ENCODE results near the gene CDH26. TPM values are rescaled to one million over a fixed set of nuclear protein-coding genes. Genes with fewer than 3 reads are reported as not detected.
"Not testable (repeated sequence)": the region's sequence is repeated elsewhere in the genome, so short reads cannot be mapped to it uniquely, and the experiment has no call there.

Gene CDH26
- total RNA-seq, 2 experiments from 2014 or later = 0.88 to 0.91 TPM

DNA sequence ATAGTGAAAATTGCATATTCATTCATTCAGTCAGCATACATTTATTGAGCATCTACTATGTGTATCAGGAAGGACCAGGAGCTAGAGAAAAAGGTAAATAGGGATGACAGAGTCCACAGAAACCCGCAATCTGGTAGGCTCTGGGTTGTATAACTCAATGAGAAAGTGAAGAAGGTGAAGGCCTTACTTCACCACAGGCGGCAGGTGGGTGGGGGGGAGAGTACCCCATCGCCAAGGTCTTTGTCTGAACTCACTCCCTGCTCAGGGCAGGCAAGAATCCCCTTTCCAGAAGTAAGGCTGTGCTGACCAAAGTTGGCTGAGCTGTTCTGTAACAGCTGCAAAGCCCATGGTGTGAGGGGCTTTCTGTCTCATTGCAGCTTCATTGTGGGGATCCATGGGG, 81.3 kb downstream of the CDH26 start:
- H3K27me3 Mint-ChIP-seq = no peaks in the 10 kb centered on the region
- no peak overlapping the region for H3K4me3 Mint-ChIP-seq
- DNase-seq (no peak), ATAC-seq (no peak)
- no peak overlapping the region for H3K27ac Mint-ChIP-seq
- intact Hi-C loops (cut with DNase I, micrococcal nuclease) = no loop called here
- H3K9me3 Mint-ChIP-seq (ENCODE audit: low read depth) = no peaks in the 10 kb centered on the region
- CTCF ChIA-PET = no interaction called here
- no peaks in the 10 kb centered on the region for H3K4me1 Mint-ChIP-seq
- peaks cover 1% of the 10 kb centered on the region for H3K36me3 Mint-ChIP-seq (ENCODE audit: low read depth)
- POLR2A ChIA-PET = no interaction called here

DNA sequence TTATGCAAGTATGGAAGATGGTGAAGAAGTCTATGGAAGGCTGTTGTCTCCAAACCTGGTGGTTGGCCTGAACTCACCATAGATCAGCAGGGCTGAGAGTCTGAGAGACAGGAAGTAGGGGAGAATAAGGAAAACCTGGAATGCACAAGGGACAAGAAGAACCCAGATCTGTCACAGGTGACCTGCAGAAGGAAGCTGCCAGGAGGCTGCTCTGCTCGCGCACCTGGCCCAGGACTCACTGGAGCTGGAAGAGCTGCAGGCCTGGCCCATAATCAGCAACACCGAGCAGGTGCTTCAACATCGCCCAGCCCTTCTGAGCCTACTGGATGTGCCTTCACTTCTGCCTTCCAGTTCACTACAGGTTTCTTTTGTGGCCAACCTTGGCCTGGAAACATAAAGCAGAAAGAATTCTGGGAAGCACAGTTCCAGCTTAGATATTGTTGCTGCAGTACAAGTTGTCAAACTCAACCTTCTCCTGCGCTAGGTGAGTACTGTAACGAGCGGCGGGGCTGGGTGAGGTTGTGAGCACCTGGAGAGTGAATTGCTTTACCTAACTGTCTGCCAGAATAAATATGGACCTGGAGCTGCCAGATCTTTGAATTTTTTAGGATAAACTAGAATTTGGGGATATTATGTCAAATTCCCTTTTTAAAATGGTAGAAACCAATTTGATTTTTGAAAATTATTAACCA, 82.4 kb downstream of the CDH26 start:
- intact Hi-C loops (cut with DNase I, micrococcal nuclease) = no loop called here
- Mint-ChIP-seq H3K4me3 (no peak overlapping the region), H3K9me3 (ENCODE audit: low read depth) (no peaks in the 10 kb centered on the region), H3K27ac (no peak overlapping the region), H3K4me1 (no peaks in the 10 kb centered on the region), H3K27me3 (no peaks in the 10 kb centered on the region), H3K36me3 (ENCODE audit: low read depth) (peaks cover 1% of the 10 kb centered on the region)
- ATAC-seq (no peak), DNase-seq (no peak)
- POLR2A ChIA-PET = no interaction called here
- CTCF ChIA-PET = no interaction called here

DNA sequence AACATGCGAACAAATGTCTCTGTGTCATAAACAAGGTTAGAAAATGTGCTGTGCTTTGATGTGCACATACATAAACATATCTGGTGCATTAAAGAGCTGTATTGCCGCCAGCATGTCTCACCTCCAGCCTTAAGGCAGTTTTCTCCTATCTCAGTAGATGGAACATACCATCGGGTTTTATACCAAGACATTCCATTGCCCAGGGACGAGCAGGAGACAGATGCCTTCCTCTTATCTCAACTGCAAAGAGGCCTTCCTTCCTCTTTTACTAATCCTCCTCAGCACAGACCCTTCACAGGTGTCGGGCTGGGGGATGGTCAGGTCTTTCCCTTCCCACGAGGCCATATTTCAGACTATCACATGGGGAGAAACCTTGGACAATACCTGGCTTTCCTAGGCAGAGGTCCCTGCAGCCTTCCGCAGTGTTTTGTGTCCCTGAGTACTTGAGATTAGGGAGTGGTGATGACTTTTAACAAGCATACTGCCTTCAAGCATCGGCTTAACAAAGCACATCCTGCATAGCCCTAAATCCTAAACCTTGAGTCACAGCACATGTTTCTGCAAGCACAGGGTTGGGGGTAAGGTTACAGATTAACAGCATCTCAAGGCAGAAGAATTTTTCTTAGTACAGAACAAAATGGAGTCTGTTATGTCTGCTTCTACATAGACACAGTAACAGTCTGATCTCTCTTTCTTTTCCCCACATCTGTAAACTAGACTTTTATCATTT, 83.4 kb downstream of the CDH26 start:
- intact Hi-C loops (cut with DNase I, micrococcal nuclease); H3K36me3 Mint-ChIP-seq (ENCODE audit: low read depth); H3K27me3 Mint-ChIP-seq; H3K4me3 Mint-ChIP-seq; H3K27ac Mint-ChIP-seq; DNase-seq; CTCF ChIA-PET; POLR2A ChIA-PET; H3K4me1 Mint-ChIP-seq; ATAC-seq; H3K9me3 Mint-ChIP-seq (ENCODE audit: low read depth): not testable (repeated sequence)

DNA sequence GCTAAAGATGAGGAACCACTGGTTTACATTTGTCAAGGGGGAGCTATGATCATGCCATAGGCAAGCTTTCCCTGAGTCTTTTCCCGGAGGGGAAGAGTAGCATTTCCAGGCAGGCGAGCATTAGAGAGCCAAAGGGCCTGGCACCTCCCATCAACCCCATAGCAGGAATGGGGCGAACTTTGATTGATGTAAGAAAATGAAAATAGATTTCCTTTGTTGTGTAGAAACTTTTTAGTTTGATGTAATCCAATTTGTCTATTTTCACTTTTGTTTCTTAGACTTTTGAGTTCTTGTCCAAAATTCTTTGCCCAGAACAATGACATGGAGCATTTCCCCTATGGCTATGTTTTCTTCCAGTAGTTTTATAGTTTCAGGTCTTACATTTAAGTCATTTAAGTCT, 85.2 kb downstream of the CDH26 start:
- H3K4me3 Mint-ChIP-seq = no peak overlapping the region
- intact Hi-C loops (cut with DNase I, micrococcal nuclease) = no loop called here
- DNase-seq (no peak), ATAC-seq (no peak)
- no peaks in the 10 kb centered on the region for H3K36me3 Mint-ChIP-seq (ENCODE audit: low read depth)
- H3K27ac Mint-ChIP-seq = no peak overlapping the region
- H3K27me3 Mint-ChIP-seq = no peaks in the 10 kb centered on the region
- H3K9me3 Mint-ChIP-seq (ENCODE audit: low read depth) = no peaks in the 10 kb centered on the region
- CTCF ChIA-PET = interaction anchor here (1.5 kb wide), 1 partner anchor 14 kb away, joined by 6 read pairs; no protein-coding TSS in a partner anchor
- POLR2A ChIA-PET = no interaction called here
- H3K4me1 Mint-ChIP-seq = no peaks in the 10 kb centered on the region

DNA sequence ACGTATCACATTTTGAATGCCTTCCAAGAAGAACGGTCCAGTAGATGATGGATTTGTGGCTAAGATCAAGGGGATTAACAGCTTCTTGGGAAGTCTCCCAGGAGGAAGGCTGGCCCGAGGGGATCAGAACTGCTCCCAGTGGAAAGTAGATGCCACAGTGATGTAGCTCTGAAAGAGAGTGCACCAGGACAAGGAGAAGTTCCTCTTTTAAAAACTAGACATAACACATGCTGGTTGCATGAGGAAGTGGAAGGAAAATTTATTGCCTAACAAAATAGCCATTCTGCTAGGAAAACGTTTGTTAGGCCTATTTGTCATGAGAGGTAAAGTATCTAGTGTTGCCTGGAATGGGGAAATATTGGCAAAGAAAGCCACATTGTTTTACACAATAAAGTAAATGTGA, 87.8 kb downstream of the CDH26 start:
- no peaks in the 10 kb centered on the region for H3K4me1 Mint-ChIP-seq
- no peaks in the 10 kb centered on the region for H3K36me3 Mint-ChIP-seq (ENCODE audit: low read depth)
- H3K27ac Mint-ChIP-seq = no peak overlapping the region
- DNase-seq (no peak), ATAC-seq (no peak)
- intact Hi-C loops (cut with DNase I, micrococcal nuclease) = no loop called here
- H3K27me3 Mint-ChIP-seq = no peaks in the 10 kb centered on the region
- no peaks in the 10 kb centered on the region for H3K9me3 Mint-ChIP-seq (ENCODE audit: low read depth)
- CTCF ChIA-PET = no interaction called here
- POLR2A ChIA-PET = no interaction called here
- no peak overlapping the region for H3K4me3 Mint-ChIP-seq

DNA sequence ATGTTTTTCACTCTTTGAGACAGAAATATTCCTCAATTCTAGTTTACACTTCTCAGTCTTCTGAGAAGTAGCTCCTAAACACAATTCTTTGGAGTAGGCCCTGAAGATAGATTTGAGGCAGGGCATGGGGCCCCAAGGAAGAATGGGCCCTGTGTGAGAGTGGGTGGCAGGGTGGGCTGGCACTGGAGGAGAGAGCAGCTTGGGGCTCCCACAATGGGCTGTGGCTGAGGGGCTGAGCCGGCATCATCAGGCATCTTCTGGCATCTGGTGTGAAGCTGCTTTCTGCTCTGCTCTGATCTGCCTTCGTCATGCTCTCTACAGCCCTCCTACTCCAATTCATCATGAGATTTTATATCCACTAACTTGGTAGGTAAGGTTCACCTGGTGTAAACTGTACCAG, 88.2 kb downstream of the CDH26 start:
- H3K27me3 Mint-ChIP-seq = no peaks in the 10 kb centered on the region
- ChIA-PET CTCF (interaction anchor here (0.7 kb wide), 1 partner anchor 41 kb away, joined by 3 read pairs; no protein-coding TSS in a partner anchor), POLR2A (no interaction called here)
- H3K27ac Mint-ChIP-seq = no peak overlapping the region
- no peak for ATAC-seq
- no peak for DNase-seq
- no peaks in the 10 kb centered on the region for H3K36me3 Mint-ChIP-seq (ENCODE audit: low read depth)
- H3K4me3 Mint-ChIP-seq = no peak overlapping the region
- intact Hi-C loops (cut with DNase I, micrococcal nuclease) = no loop called here
- H3K4me1 Mint-ChIP-seq = no peaks in the 10 kb centered on the region
- no peaks in the 10 kb centered on the region for H3K9me3 Mint-ChIP-seq (ENCODE audit: low read depth)

DNA sequence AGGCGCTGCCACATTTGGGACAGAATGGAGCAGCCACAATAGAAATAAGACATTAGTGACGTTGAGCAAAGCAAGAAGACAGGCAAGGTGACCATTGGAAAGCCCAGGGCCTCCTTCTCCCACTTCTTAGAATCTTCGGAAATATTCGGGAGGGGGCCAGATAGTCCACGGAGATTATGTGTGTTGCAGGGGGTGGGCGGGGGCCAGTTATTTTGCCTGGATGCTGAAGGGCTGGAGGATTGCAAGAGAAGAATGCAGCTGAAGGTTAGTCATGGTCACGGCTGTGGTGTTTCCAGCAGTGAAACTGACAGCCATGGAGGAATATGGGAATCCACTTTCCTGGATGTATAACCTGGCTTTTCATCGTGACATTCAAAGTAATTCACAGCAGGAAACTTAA, 88.6 kb downstream of the CDH26 start:
- H3K36me3 Mint-ChIP-seq (ENCODE audit: low read depth) = no peaks in the 10 kb centered on the region
- no peak overlapping the region for H3K27ac Mint-ChIP-seq
- H3K27me3 Mint-ChIP-seq = no peaks in the 10 kb centered on the region
- H3K4me1 Mint-ChIP-seq = no peaks in the 10 kb centered on the region
- intact Hi-C loops (cut with DNase I, micrococcal nuclease) = no loop called here
- no peaks in the 10 kb centered on the region for H3K9me3 Mint-ChIP-seq (ENCODE audit: low read depth)
- H3K4me3 Mint-ChIP-seq = no peak overlapping the region
- CTCF ChIA-PET = interaction anchor here (0.7 kb wide), 1 partner anchor 41 kb away, joined by 3 read pairs; no protein-coding TSS in a partner anchor
- DNase-seq (no peak), ATAC-seq (no peak)
- POLR2A ChIA-PET = no interaction called here

DNA sequence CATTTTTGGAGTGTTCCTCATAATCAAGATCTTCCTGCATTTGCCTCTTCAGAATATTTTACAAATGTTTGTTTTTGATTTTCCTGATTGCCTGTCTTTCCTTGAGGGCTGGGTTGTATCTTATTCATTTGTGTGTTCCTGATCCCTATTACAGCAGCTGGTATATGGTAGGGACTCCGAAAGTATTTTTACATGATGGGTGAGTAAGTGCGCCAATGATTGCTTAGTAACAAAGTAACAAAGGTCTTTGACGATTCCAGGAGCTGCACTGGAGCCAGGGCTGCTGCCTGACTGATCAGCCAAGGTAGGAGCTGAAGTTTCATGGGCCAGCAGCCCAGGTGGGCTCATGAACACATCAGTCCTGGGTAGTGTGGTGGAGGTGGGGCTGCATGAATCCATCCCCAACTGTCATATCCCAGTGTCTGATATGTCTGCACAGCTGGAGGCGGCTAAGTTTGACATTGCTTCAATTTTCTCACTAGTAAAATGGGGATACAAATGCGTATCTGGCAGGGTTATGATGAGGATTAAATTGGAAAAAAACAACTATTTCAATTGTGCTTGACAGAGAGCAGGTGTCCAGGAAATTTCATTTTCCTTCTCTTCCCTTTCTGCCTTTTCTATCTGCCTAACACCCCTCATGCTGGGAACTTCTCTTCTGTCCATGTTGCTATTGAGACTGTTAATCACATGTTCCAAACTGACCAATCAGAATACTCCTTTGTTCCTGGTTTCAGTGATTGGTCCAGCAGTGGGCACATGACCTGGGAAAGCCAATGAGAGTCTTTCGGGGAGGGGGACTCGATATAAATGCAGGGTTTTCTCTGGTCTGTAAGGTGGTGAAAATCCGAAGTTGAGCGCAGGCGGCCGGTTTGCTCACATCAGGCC, 90.7 kb downstream of the CDH26 start:
- ATAC-seq (no peak), DNase-seq (no peak)
- Mint-ChIP-seq H3K9me3 (ENCODE audit: low read depth) (no peaks in the 10 kb centered on the region), H3K4me3 (no peak overlapping the region), H3K36me3 (ENCODE audit: low read depth) (no peaks in the 10 kb centered on the region), H3K27me3 (no peaks in the 10 kb centered on the region), H3K4me1 (no peaks in the 10 kb centered on the region), H3K27ac (no peak overlapping the region)
- POLR2A ChIA-PET = no interaction called here
- CTCF ChIA-PET = interaction anchor here (0.6 to 1.0 kb wide), 2 partner anchors 9 to 299 kb away, joined by 3 to 7 read pairs; no protein-coding TSS in a partner anchor
- intact Hi-C loops (cut with DNase I, micrococcal nuclease) = no loop called here

DNA sequence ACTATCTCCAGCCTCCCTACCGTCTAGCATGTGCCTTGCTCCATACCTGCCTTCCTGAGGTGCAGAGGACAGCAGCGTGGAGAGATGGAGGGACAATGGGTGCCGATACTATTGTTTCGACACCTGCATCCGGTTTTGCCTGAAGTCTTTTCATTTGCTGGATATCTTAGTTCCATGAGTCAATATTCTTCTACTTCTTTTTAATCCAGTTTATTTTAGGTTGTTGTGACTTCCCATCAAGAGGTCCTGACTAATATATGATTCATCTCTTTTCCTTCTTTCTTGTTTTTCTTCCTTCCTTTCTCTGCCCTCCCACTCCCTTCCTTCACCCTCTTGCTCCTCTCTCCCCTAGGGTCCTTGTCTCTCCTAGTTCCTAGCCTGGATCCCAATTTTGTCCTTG, 91.4 kb downstream of the CDH26 start:
- no peaks in the 10 kb centered on the region for H3K9me3 Mint-ChIP-seq (ENCODE audit: low read depth)
- POLR2A ChIA-PET = no interaction called here
- CTCF ChIA-PET = interaction anchor here (0.6 to 1.3 kb wide), 2 partner anchors 13 to 298 kb away, joined by 3 read pairs; no protein-coding TSS in a partner anchor
- H3K36me3 Mint-ChIP-seq (ENCODE audit: low read depth) = no peaks in the 10 kb centered on the region
- intact Hi-C loops (cut with DNase I, micrococcal nuclease) = no loop called here
- H3K4me1 Mint-ChIP-seq = peaks cover 1% of the 10 kb centered on the region
- H3K27me3 Mint-ChIP-seq = no peaks in the 10 kb centered on the region
- DNase-seq = no peak
- H3K4me3 Mint-ChIP-seq = no peak overlapping the region
- ATAC-seq = no peak
- H3K27ac Mint-ChIP-seq = no peak overlapping the region

DNA sequence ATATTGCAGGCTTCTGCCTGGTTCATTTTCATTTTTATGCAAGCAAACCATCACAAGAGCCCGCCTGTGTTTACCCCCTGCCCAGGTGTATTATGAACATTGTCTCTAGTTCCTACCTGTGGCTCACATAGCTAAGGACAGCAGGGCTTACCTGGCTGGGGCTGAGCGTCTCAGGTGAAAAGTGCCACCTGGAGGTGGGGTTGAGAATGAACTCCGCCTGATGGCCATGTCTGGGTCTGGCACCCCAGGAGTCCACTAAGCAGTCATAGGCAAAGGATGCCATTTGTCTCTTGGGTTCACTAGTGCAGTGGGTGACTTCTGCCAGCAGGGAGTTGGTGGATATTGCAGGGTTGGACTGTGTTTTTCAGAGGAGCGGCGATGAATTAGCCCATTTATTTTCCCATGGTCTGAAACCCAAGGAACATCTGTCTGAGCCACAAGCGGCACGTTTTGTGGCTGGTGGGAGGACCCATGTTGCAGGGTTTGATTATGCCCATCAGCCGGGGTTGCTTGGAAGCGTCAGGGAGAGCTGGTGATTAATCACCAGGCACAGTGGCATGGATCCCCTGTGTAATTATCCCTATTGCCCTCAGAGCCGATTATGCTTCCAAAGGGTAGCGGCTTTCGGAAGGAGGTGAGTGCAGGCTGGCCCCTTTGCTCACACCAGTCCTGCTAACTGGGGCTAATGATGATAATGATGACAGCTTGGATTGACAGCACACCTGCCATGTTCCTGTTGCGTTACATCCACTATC, 92.1 kb downstream of the CDH26 start:
- DNase-seq (peak; percentile 29), ATAC-seq (peak; percentile 44)
- Mint-ChIP-seq H3K27ac (no peak overlapping the region), H3K4me1 (peaks cover 9% of the 10 kb centered on the region), H3K4me3 (no peak overlapping the region), H3K9me3 (ENCODE audit: low read depth) (no peaks in the 10 kb centered on the region), H3K27me3 (no peaks in the 10 kb centered on the region), H3K36me3 (ENCODE audit: low read depth) (no peaks in the 10 kb centered on the region)
- intact Hi-C loops (cut with DNase I, micrococcal nuclease) = loop anchor here (10.0 kb wide), 3 partner anchors 84 to 1214 kb away; no protein-coding TSS in a partner anchor
- ChIA-PET CTCF (interaction anchor here (1.3 kb wide), 1 partner anchor 14 kb away, joined by 3 read pairs; no protein-coding TSS in a partner anchor), POLR2A (no interaction called here)

DNA sequence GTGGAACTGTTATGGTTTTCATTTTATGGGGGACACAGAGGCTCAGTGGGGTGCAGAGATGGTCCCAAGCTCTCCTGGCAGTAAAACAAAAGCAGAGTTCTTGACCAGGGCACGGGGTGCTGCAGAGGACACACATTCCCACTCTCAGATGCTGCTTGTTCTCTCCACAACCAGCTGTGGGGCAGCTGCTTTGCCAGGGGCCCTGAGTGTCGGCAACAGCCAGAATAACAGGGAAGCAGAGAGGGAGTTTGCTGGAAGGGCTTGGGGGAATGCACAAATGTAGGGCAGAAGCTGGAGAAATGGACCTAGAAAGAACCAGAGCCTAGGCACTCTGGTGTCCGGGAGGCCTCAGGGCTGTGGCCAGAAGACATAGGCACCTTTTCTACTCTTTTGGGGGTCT, 93.7 kb downstream of the CDH26 start:
- Mint-ChIP-seq H3K27me3 (no peaks in the 10 kb centered on the region), H3K4me1 (peaks cover 25% of the 10 kb centered on the region), H3K4me3 (no peak overlapping the region), H3K36me3 (ENCODE audit: low read depth) (no peaks in the 10 kb centered on the region), H3K27ac (no peak overlapping the region), H3K9me3 (ENCODE audit: low read depth) (no peaks in the 10 kb centered on the region)
- POLR2A ChIA-PET = no interaction called here
- ATAC-seq = no peak
- intact Hi-C loops (cut with DNase I, micrococcal nuclease) = loop anchor here (10.0 kb wide), 3 partner anchors 83 to 1213 kb away; no protein-coding TSS in a partner anchor
- DNase-seq = no peak
- CTCF ChIA-PET = no interaction called here
